Measurements from ENCODE around the gene TMPRSS13.

TMPRSS13 gene

GRCh38 chr11:117906710-117907109 lies 22.5 kb downstream of the TMPRSS13 start:
- FAIRE-seq, result no peak

GRCh38 chr11:117906126-117906525 lies 23.1 kb downstream of the TMPRSS13 start:
- DNase-seq (ENCODE audit: insufficient read length, low spot score) (no peak), FAIRE-seq (no peak)
- no peak for TF ChIP-seq CTCF (IDR thresholded peaks at IDR 0.05; ENCODE audit: insufficient read depth, missing control alignments)

More at GRCh38 chr11:117906710-117907109, 22.5 kb downstream of the TMPRSS13 start:
- no peak for TF ChIP-seq CTCF (IDR thresholded peaks at IDR 0.05; ENCODE audit: insufficient read depth, missing control alignments)
- DNase-seq (ENCODE audit: insufficient read length, low spot score), result no peak

GRCh38 chr11:117905524-117905923 lies 23.7 kb downstream of the TMPRSS13 start:
- TF ChIP-seq CTCF (IDR thresholded peaks at IDR 0.05; ENCODE audit: insufficient read depth, missing control alignments), result no peak
- DNase-seq (ENCODE audit: insufficient read length, low spot score) (no peak), FAIRE-seq (no peak)

GRCh38 chr11:117903505-117904382 lies 25.5 kb downstream of the TMPRSS13 start:
- TF ChIP-seq CTCF (IDR thresholded peaks at IDR 0.05; ENCODE audit: insufficient read depth, missing control alignments), result no peak
- DNase-seq (ENCODE audit: insufficient read length, low spot score), result no peak
- FAIRE-seq, result no peak

GRCh38 chr11:117902001-117902845 lies 27.0 kb downstream of the TMPRSS13 start:
- TF ChIP-seq CTCF (IDR thresholded peaks at IDR 0.05; ENCODE audit: insufficient read depth, missing control alignments), result no peak
- FAIRE-seq, result no peak
- DNase-seq (ENCODE audit: insufficient read length, low spot score), result no peak

- DNase-seq (ENCODE audit: insufficient read length, low spot score), result no peak
- no peak for FAIRE-seq
- TF ChIP-seq CTCF (IDR thresholded peaks at IDR 0.05; ENCODE audit: insufficient read depth, missing control alignments), result no peak
These were observed 27.6 kb downstream of the TMPRSS13 start for GRCh38 chr11:117901601-117902000.

Measured in D721Med (cell line).